MM.1S (cell line): ENCODE data around the gene KRTAP19-1.

Source experiments
- DNase-seq: peaks from one replicate; pipeline ENCODE4 v3.0.0-alpha.2; 2015
- H2AFZ ChIP-seq: fragments of 300-600 bp; sonication (generic); 2 replicates; pipeline ENCODE4 v1.6.0; 2016; ENCODE audit warnings: antibody characterized with exemption, low read length
- H3F3A ChIP-seq: fragments of 300-600 bp; sonication (generic); 2 replicates; pipeline ENCODE4 v1.6.1; 2016; ENCODE audit warnings: mild to moderate bottlenecking, antibody characterized with exemption, low read length, moderate library complexity, mixed read lengths; ENCODE audit not compliant: insufficient read depth
- H3K27ac ChIP-seq: fragments of 300-600 bp; sonication (generic); 2 replicates; pipeline ENCODE4 v1.5.1; 2016; ENCODE audit warnings: mild to moderate bottlenecking, low read length
- H3K27me3 ChIP-seq: fragments of 300-600 bp; sonication (generic); replicated peaks from 2 replicates; pipeline ENCODE4 v1.6.0; 2016; ENCODE audit warnings: low read length; ENCODE audit not compliant: insufficient read depth
- H3K36me3 ChIP-seq: fragments of 300-600 bp; sonication (generic); replicated peaks from 2 replicates; pipeline ENCODE4 v1.6.1; 2016; ENCODE audit warnings: mild to moderate bottlenecking, low read length, mixed read lengths; ENCODE audit not compliant: insufficient read depth
- H3K4me1 ChIP-seq: fragments of 300-600 bp; sonication (generic); 2 replicates; pipeline ENCODE4 v1.6.1; 2016; ENCODE audit warnings: low read length, mixed read lengths
- H3K4me2 ChIP-seq: fragments of 300-600 bp; sonication (generic); 2 replicates; pipeline ENCODE4 v1.6.0; 2016; ENCODE audit warnings: low read depth, low read length
- H3K4me3 ChIP-seq: fragments of 300-600 bp; sonication (generic); 2 replicates; pipeline ENCODE4 v1.5.1; 2016; ENCODE audit warnings: low read length, mixed read lengths
- H3K79me2 ChIP-seq: fragments of 300-600 bp; sonication (generic); 2 replicates; pipeline ENCODE4 v1.6.1; 2016; ENCODE audit warnings: mixed run types, low read length, mixed read lengths
- H3K9ac ChIP-seq: fragments of 300-600 bp; sonication (generic); 2 replicates; pipeline ENCODE4 v1.6.1; 2016; ENCODE audit warnings: low read length, mixed read lengths
- H3K9me2 ChIP-seq: fragments of 300-600 bp; sonication (generic); replicated peaks from 2 replicates; pipeline ENCODE4 v1.6.1; 2016; ENCODE audit warnings: mild to moderate bottlenecking, low read length, mixed read lengths; ENCODE audit not compliant: insufficient read depth
- H3K9me3 ChIP-seq: fragments of 300-600 bp; sonication (generic); replicated peaks from 2 replicates; pipeline ENCODE4 v1.6.1; 2016; ENCODE audit warnings: mild to moderate bottlenecking, low read length, mixed read lengths; ENCODE audit not compliant: insufficient read depth
- H4K20me1 ChIP-seq: fragments of 300-600 bp; sonication (generic); 2 replicates; pipeline ENCODE4 v1.6.1; 2016; ENCODE audit warnings: mild to moderate bottlenecking, low read length, moderate library complexity, mixed read lengths; ENCODE audit not compliant: insufficient read depth
- CTCF ChIP-seq: fragments of 300-600 bp; sonication (generic); IDR thresholded peaks from 2 replicates; pipeline ENCODE4 v1.5.1; 2016; ENCODE audit warnings: antibody characterized with exemption, low read length, mixed read lengths
- EZH2 ChIP-seq: fragments of 300-600 bp; sonication (generic); optimal IDR thresholded peaks from 2 replicates; pipeline ENCODE3; 2017; ENCODE audit warnings: low read depth, mild to moderate bottlenecking, antibody characterized with exemption, low read length, mixed read lengths
- EZH2phosphoT487 ChIP-seq: fragments of 300-600 bp; sonication (generic); IDR thresholded peaks from 2 replicates; pipeline ENCODE4 v1.6.1; 2018; ENCODE audit warnings: antibody characterized with exemption, low read length

The KRTAP19-1 gene

DNA sequence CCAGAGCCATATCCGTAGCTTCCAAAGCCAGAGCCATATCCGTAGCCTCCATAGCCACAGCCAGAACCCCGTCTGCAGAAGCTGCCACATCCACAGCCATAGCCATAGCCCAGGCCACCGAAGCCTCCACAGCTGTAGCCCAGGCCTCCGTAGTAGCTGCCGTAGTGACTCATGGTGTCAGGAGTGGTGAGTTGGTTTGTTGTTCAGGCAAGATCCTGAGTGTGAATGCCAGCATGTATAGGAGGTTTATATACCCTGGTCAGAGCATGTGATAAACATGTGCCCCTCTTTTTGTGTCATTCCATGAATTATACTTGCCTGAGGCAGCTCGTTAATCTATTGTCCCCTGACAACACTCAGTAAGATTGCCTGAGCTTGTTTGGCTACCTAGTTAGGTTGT, at the start of gene KRTAP19-1:
TSS of gene KRTAP19-1 (minus strand) at position 223 of the 400 bp plus-strand sequence. CDS start at position 173, 50 bp downstream.
- Histone ChIP-seq H3K4me3 (no peak within 1 kb of the TSS), H3K27ac (no peak within 1 kb of the TSS), H3F3A (no peaks in the 10 kb centered on the region), H2AFZ (no peak within 1 kb of the TSS), H3K4me2 (no peak within 1 kb of the TSS), H3K27me3 (no peaks in the 10 kb centered on the region), H3K4me1 (no peaks in the 10 kb centered on the region), H3K9ac (no peak within 1 kb of the TSS), H3K9me2 (no peaks in the 10 kb centered on the region), H3K9me3 (no peaks in the 10 kb centered on the region), H3K36me3 (no peaks in the 10 kb centered on the region), H4K20me1 (no peaks in the 10 kb centered on the region), H3K79me2 (no peaks in the 10 kb centered on the region)
- TF ChIP-seq CTCF (no peak), EZH2phosphoT487 (no peak), EZH2 (no peak)
- DNase-seq = no peak

DNA sequence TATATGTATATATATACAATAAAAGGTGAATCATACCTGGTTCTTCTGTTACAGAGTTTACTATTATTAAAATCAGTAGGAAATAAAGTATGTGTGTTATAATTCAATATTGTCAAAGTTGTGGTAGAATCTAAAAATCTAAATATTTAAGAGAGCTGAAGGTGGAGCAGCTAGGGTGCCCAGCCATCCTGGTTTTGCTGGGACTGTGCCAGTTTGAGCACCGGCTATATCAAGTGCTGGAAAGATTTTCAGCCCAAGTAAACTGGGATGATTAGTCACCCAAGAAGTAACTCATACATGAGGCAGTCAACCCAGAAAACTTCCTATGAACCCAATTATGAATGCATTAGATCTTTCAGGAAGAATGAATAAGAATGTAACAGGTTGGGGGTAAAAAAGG, 38.7 kb upstream of the KRTAP19-1 start:
- Histone ChIP-seq H2AFZ (no peak overlapping the region), H3K27me3 (no peaks in the 10 kb centered on the region), H3K9ac (no peak overlapping the region), H3K9me2 (no peaks in the 10 kb centered on the region), H3K79me2 (no peaks in the 10 kb centered on the region), H3K4me2 (no peak overlapping the region), H3K9me3 (no peaks in the 10 kb centered on the region), H3K4me1 (no peaks in the 10 kb centered on the region), H3K4me3 (no peak overlapping the region), H3K36me3 (no peaks in the 10 kb centered on the region), H3F3A (no peaks in the 10 kb centered on the region), H3K27ac (no peak overlapping the region), H4K20me1 (no peaks in the 10 kb centered on the region)
- TF ChIP-seq EZH2phosphoT487 (no peak), EZH2 (no peak), CTCF (no peak)
- DNase-seq = no peak

DNA sequence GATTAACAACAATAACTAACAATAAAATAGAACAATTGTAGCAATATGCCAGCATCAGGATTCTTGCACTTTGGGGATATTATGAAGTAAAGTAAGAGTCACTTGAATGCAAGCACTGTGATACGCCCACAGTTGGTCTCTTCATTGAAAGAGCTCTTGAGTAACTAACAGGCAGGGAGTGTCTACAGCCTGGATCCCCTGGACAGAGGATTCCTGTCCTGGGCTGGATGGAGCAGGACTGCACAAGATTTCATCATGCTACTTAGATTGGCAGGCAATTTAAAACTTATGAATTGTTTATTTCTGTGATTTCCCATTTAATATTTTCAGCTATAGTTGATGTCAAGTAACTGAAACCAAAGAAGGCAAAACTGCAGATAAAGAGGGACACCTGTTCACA, 35.5 kb upstream of the KRTAP19-1 start:
- Histone ChIP-seq H2AFZ (no peak overlapping the region), H3K36me3 (no peaks in the 10 kb centered on the region), H3K9me2 (no peaks in the 10 kb centered on the region), H3K9ac (no peak overlapping the region), H3K9me3 (no peaks in the 10 kb centered on the region), H3K4me2 (no peak overlapping the region), H3K27ac (no peak overlapping the region), H4K20me1 (no peaks in the 10 kb centered on the region), H3K27me3 (no peaks in the 10 kb centered on the region), H3K4me1 (no peaks in the 10 kb centered on the region), H3K4me3 (no peak overlapping the region), H3F3A (no peaks in the 10 kb centered on the region), H3K79me2 (no peaks in the 10 kb centered on the region)
- no peak for DNase-seq
- TF ChIP-seq EZH2 (no peak), EZH2phosphoT487 (no peak), CTCF (no peak)
